ENCODE measurements around the gene MUC20.
"Not testable (repeated sequence)": the region's sequence is repeated elsewhere in the genome, so short reads cannot be mapped to it uniquely, and the experiment has no call there.

Gene MUC20

GRCh38 chr3:195717852-195718476 lies 2.8 kb upstream of the MUC20 start:
- Histone ChIP-seq H3K9me3 (ENCODE audit: control insufficient read depth in 5 of 5, low read length in 5 of 5) (no peaks in the 10 kb centered on the region), H3K27me3 (ENCODE audit: control insufficient read depth in 5 of 5, insufficient read depth in 4 of 5, low read length in 5 of 5) (no peaks in the 10 kb centered on the region), H3K4me1 (ENCODE audit: control insufficient read depth in 5 of 5, insufficient read depth in 5 of 5, low read length in 5 of 5) (peaks cover 0 to 13% (median 4%) of the 10 kb centered on the region in 5 donors), H3K4me3 (ENCODE audit: low read depth in 1 of 5, low read length in 5 of 5) (no peak overlapping the region), H3K36me3 (ENCODE audit: control insufficient read depth in 5 of 5, insufficient read depth in 5 of 5, low read length in 5 of 5) (peaks cover 0 to 19% (median 13%) of the 10 kb centered on the region in 5 donors), H3K9ac (ENCODE audit: low read length in 5 of 5) (no peak overlapping the region), H3K27ac (ENCODE audit: low read depth, low read length) (no peak overlapping the region)

- H3K27ac ChIP-seq (ENCODE audit: low read depth, low read length), result no peak overlapping the region
- H3K9me3 ChIP-seq (ENCODE audit: control insufficient read depth in 5 of 5, low read length in 5 of 5), result no peaks in the 10 kb centered on the region
- no peak overlapping the region for H3K4me3 ChIP-seq (ENCODE audit: low read depth in 1 of 5, low read length in 5 of 5)
- peaks cover 0 to 13% (median 4%) of the 10 kb centered on the region in 5 donors for H3K4me1 ChIP-seq (ENCODE audit: control insufficient read depth in 5 of 5, insufficient read depth in 5 of 5, low read length in 5 of 5)
- H3K27me3 ChIP-seq (ENCODE audit: control insufficient read depth in 5 of 5, insufficient read depth in 4 of 5, low read length in 5 of 5), result no peaks in the 10 kb centered on the region
- peaks cover 0 to 19% (median 13%) of the 10 kb centered on the region in 5 donors for H3K36me3 ChIP-seq (ENCODE audit: control insufficient read depth in 5 of 5, insufficient read depth in 5 of 5, low read length in 5 of 5)
- H3K9ac ChIP-seq (ENCODE audit: low read length in 5 of 5), result no peak overlapping the region
These were observed 2.2 kb upstream of the MUC20 start for GRCh38 chr3:195718477-195718984.

- H3K9me3 ChIP-seq (ENCODE audit: control insufficient read depth in 5 of 5, low read length in 5 of 5); H3K27me3 ChIP-seq (ENCODE audit: control insufficient read depth in 5 of 5, insufficient read depth in 4 of 5, low read length in 5 of 5); H3K9ac ChIP-seq (ENCODE audit: low read length in 5 of 5); H3K27ac ChIP-seq (ENCODE audit: low read depth, low read length); H3K4me1 ChIP-seq (ENCODE audit: control insufficient read depth in 5 of 5, insufficient read depth in 5 of 5, low read length in 5 of 5); H3K4me3 ChIP-seq (ENCODE audit: low read depth in 1 of 5, low read length in 5 of 5): not testable (repeated sequence)
- H3K36me3 ChIP-seq (ENCODE audit: control insufficient read depth in 5 of 5, insufficient read depth in 5 of 5, low read length in 5 of 5), result peaks cover 0 to 13% (median 9%) of the 10 kb centered on the region in 5 donors
These were observed 1.1 kb upstream of the MUC20 start for GRCh38 chr3:195719514-195720254.

GRCh38 chr3:195722139-195722995 lies 1.6 kb downstream of the MUC20 start:
- H3K36me3 ChIP-seq (ENCODE audit: control insufficient read depth in 5 of 5, insufficient read depth in 5 of 5, low read length in 5 of 5); H3K27ac ChIP-seq (ENCODE audit: low read depth, low read length); H3K4me3 ChIP-seq (ENCODE audit: low read depth in 1 of 5, low read length in 5 of 5); H3K27me3 ChIP-seq (ENCODE audit: control insufficient read depth in 5 of 5, insufficient read depth in 4 of 5, low read length in 5 of 5); H3K9me3 ChIP-seq (ENCODE audit: control insufficient read depth in 5 of 5, low read length in 5 of 5); H3K9ac ChIP-seq (ENCODE audit: low read length in 5 of 5); H3K4me1 ChIP-seq (ENCODE audit: control insufficient read depth in 5 of 5, insufficient read depth in 5 of 5, low read length in 5 of 5): not testable (repeated sequence)

- H3K4me3 ChIP-seq (ENCODE audit: low read depth in 1 of 5, low read length in 5 of 5); H3K4me1 ChIP-seq (ENCODE audit: control insufficient read depth in 5 of 5, insufficient read depth in 5 of 5, low read length in 5 of 5); H3K9ac ChIP-seq (ENCODE audit: low read length in 5 of 5); H3K9me3 ChIP-seq (ENCODE audit: control insufficient read depth in 5 of 5, low read length in 5 of 5); H3K27ac ChIP-seq (ENCODE audit: low read depth, low read length); H3K36me3 ChIP-seq (ENCODE audit: control insufficient read depth in 5 of 5, insufficient read depth in 5 of 5, low read length in 5 of 5): not testable (repeated sequence)
- peaks cover 0 to 13% (median 0%) of the 10 kb centered on the region in 5 donors for H3K27me3 ChIP-seq (ENCODE audit: control insufficient read depth in 5 of 5, insufficient read depth in 4 of 5, low read length in 5 of 5)
These were observed 2.2 kb downstream of the MUC20 start for GRCh38 chr3:195722996-195723345.

- H3K4me1 ChIP-seq (ENCODE audit: control insufficient read depth in 5 of 5, insufficient read depth in 5 of 5, low read length in 5 of 5); H3K9ac ChIP-seq (ENCODE audit: low read length in 5 of 5); H3K4me3 ChIP-seq (ENCODE audit: low read depth in 1 of 5, low read length in 5 of 5); H3K9me3 ChIP-seq (ENCODE audit: control insufficient read depth in 5 of 5, low read length in 5 of 5); H3K36me3 ChIP-seq (ENCODE audit: control insufficient read depth in 5 of 5, insufficient read depth in 5 of 5, low read length in 5 of 5); H3K27ac ChIP-seq (ENCODE audit: low read depth, low read length): not testable (repeated sequence)
- peaks cover 0 to 13% (median 0%) of the 10 kb centered on the region in 5 donors for H3K27me3 ChIP-seq (ENCODE audit: control insufficient read depth in 5 of 5, insufficient read depth in 4 of 5, low read length in 5 of 5)
These were observed 3.6 kb downstream of the MUC20 start for GRCh38 chr3:195724363-195724762.

- H3K9me3 ChIP-seq (ENCODE audit: control insufficient read depth in 5 of 5, low read length in 5 of 5); H3K4me1 ChIP-seq (ENCODE audit: control insufficient read depth in 5 of 5, insufficient read depth in 5 of 5, low read length in 5 of 5); H3K4me3 ChIP-seq (ENCODE audit: low read depth in 1 of 5, low read length in 5 of 5); H3K27ac ChIP-seq (ENCODE audit: low read depth, low read length); H3K9ac ChIP-seq (ENCODE audit: low read length in 5 of 5): not testable (repeated sequence)
- Histone ChIP-seq H3K27me3 (ENCODE audit: control insufficient read depth in 5 of 5, insufficient read depth in 4 of 5, low read length in 5 of 5) (peaks cover 0 to 15% (median 3%) of the 10 kb centered on the region in 5 donors), H3K36me3 (ENCODE audit: control insufficient read depth in 5 of 5, insufficient read depth in 5 of 5, low read length in 5 of 5) (peaks cover 0 to 15% (median 8%) of the 10 kb centered on the region in 5 donors)
These were observed 5.3 kb downstream of the MUC20 start for GRCh38 chr3:195725916-195726740.

- H3K4me3 ChIP-seq (ENCODE audit: low read depth in 1 of 5, low read length in 5 of 5), result no peak overlapping the region
- H3K27ac ChIP-seq (ENCODE audit: low read depth, low read length), result no peak overlapping the region
- no peak overlapping the region for H3K9ac ChIP-seq (ENCODE audit: low read length in 5 of 5)
- H3K9me3 ChIP-seq (ENCODE audit: control insufficient read depth in 5 of 5, low read length in 5 of 5), result no peaks in the 10 kb centered on the region
- H3K36me3 ChIP-seq (ENCODE audit: control insufficient read depth in 5 of 5, insufficient read depth in 5 of 5, low read length in 5 of 5), result peaks cover 0 to 21% (median 14%) of the 10 kb centered on the region in 5 donors
- H3K4me1 ChIP-seq (ENCODE audit: control insufficient read depth in 5 of 5, insufficient read depth in 5 of 5, low read length in 5 of 5), result peaks cover under 1 to 3% (median 2%) of the 10 kb centered on the region in 5 donors
- peaks cover 0 to 15% (median 3%) of the 10 kb centered on the region in 5 donors for H3K27me3 ChIP-seq (ENCODE audit: control insufficient read depth in 5 of 5, insufficient read depth in 4 of 5, low read length in 5 of 5)
These were observed 6.9 kb downstream of the MUC20 start for GRCh38 chr3:195727606-195728195.

- Histone ChIP-seq H3K36me3 (ENCODE audit: control insufficient read depth in 5 of 5, insufficient read depth in 5 of 5, low read length in 5 of 5) (peaks cover 0 to 29% (median 17%) of the 10 kb centered on the region in 5 donors), H3K27me3 (ENCODE audit: control insufficient read depth in 5 of 5, insufficient read depth in 4 of 5, low read length in 5 of 5) (peaks cover 0 to 15% (median 3%) of the 10 kb centered on the region in 5 donors)
- not testable (repeated sequence) for H3K27ac ChIP-seq (ENCODE audit: low read depth, low read length); H3K9ac ChIP-seq (ENCODE audit: low read length in 5 of 5); H3K9me3 ChIP-seq (ENCODE audit: control insufficient read depth in 5 of 5, low read length in 5 of 5); H3K4me1 ChIP-seq (ENCODE audit: control insufficient read depth in 5 of 5, insufficient read depth in 5 of 5, low read length in 5 of 5); H3K4me3 ChIP-seq (ENCODE audit: low read depth in 1 of 5, low read length in 5 of 5)
These were observed 8.0 kb downstream of the MUC20 start for GRCh38 chr3:195728789-195729188.
